Activated T-cell treated with anti-CD3 and anti-CD28 coated beads, Interleukin-2, amount 50 U/mL, for 1 hour (primary cell): ENCODE results near the gene CFAP73.

Source experiments
- DNase-seq: peaks from one replicate; pipeline ENCODE4 v3.0.0-alpha.2; 2020

The CFAP73 gene

GRCh38 chr12:113167868-113168267 is 18.3 kb downstream of the CFAP73 start:
- no peak for DNase-seq

- no peak for DNase-seq
These were observed 20.2 kb downstream of the CFAP73 start for GRCh38 chr12:113169697-113170096.

GRCh38 chr12:113170457-113170856 is 20.9 kb downstream of the CFAP73 start:
- no peak for DNase-seq

- no peak for DNase-seq
These were observed 21.4 kb downstream of the CFAP73 start for GRCh38 chr12:113170926-113171325.

GRCh38 chr12:113171543-113171942 is 22.0 kb downstream of the CFAP73 start:
- no peak for DNase-seq

GRCh38 chr12:113172185-113172584 is 22.7 kb downstream of the CFAP73 start:
- no peak for DNase-seq

GRCh38 chr12:113173081-113173698 is 23.7 kb downstream of the CFAP73 start:
- no peak for DNase-seq

- DNase-seq = peak; percentile 83
These were observed 25.2 kb downstream of the CFAP73 start for GRCh38 chr12:113174461-113175384.

GRCh38 chr12:113179023-113179422 is 29.5 kb downstream of the CFAP73 start:
- no peak for DNase-seq

GRCh38 chr12:113180333-113180732 is 30.8 kb downstream of the CFAP73 start:
- DNase-seq = no peak

GRCh38 chr12:113181975-113182374 is 32.5 kb downstream of the CFAP73 start:
- no peak for DNase-seq

- no peak for DNase-seq
These were observed 33.6 kb downstream of the CFAP73 start for GRCh38 chr12:113183030-113183589.

GRCh38 chr12:113184098-113184899 is 34.8 kb downstream of the CFAP73 start:
- no peak for DNase-seq

- DNase-seq = peak; percentile 89
These were observed 35.3 kb downstream of the CFAP73 start for GRCh38 chr12:113184900-113185179.

- DNase-seq = peak; percentile 89
These were observed 35.9 kb downstream of the CFAP73 start, which contains the start of the genes DDX54 and RITA1 for GRCh38 chr12:113185180-113186032. TSS of gene DDX54 (minus strand) at chr12:113185478. CDS start at chr12:113185451, 27 bp downstream. TSS of gene RITA1 (plus strand) at chr12:113185721. CDS start at chr12:113186747, 1,026 bp downstream.

- no peak for DNase-seq
These were observed 36.5 kb downstream of the CFAP73 start for GRCh38 chr12:113186033-113186365.

- DNase-seq = no peak
These were observed 37.3 kb downstream of the CFAP73 start for GRCh38 chr12:113186666-113187325.

GRCh38 chr12:113189361-113189760 is 39.8 kb downstream of the CFAP73 start:
- DNase-seq = no peak

GRCh38 chr12:113190761-113191160 is 41.2 kb downstream of the CFAP73 start:
- no peak for DNase-seq

- DNase-seq = no peak
These were observed 41.7 kb downstream of the CFAP73 start for GRCh38 chr12:113191227-113191626.

- DNase-seq = no peak
These were observed 45.5 kb downstream of the CFAP73 start for GRCh38 chr12:113194971-113195391.

GRCh38 chr12:113195598-113195997 is 46.1 kb downstream of the CFAP73 start:
- no peak for DNase-seq
